OCI-LY3 (cell line): ENCODE data around the gene RAD51.

Experiments used
- H2AFZ ChIP-seq: fragments of 200-600, 300-600 bp; shearing (Covaris generic); 2 replicates; pipeline ENCODE4 v1.6.0; 2014; ENCODE audit warnings: antibody characterized with exemption, low read depth, low read length
- H3K27ac ChIP-seq: fragments of 200-600, 300-600 bp; sonication (generic); 2 replicates; pipeline ENCODE4 v1.5.1; 2014; ENCODE audit warnings: mild to moderate bottlenecking, low read length, moderate library complexity, mixed read lengths
- H3K27me3 ChIP-seq: fragments of 200-600, 300-600 bp; sonication (generic); 2 replicates; pipeline ENCODE4 v1.6.1; 2014; ENCODE audit warnings: low read depth, low read length, mixed read lengths
- H3K36me3 ChIP-seq: fragments of 200-600, 300-600 bp; sonication (generic); replicated peaks from 2 replicates; pipeline ENCODE3; 2014; ENCODE audit warnings: low read depth, low read length, mixed read lengths
- H3K4me1 ChIP-seq: fragments of 300-600, 200-600 bp; sonication (generic); 2 replicates; pipeline ENCODE4 v1.6.1; 2014; ENCODE audit warnings: low read length, mixed read lengths
- H3K4me2 ChIP-seq: fragments of 200-600, 300-600 bp; sonication (generic); 2 replicates; pipeline ENCODE4 v1.6.1; 2014; ENCODE audit warnings: low read length, mixed read lengths
- H3K4me3 ChIP-seq: fragments of 300-600, 200-600 bp; sonication (generic); 2 replicates; pipeline ENCODE4 v1.5.1; 2014; ENCODE audit warnings: antibody characterized with exemption, mild to moderate bottlenecking, low read length, moderate library complexity
- H3K79me2 ChIP-seq: fragments of 300-600, 200-600 bp; shearing (Covaris generic); 2 replicates; pipeline ENCODE4 v1.6.1; 2014; ENCODE audit warnings: mild to moderate bottlenecking, low read length, mixed read lengths
- H3K9ac ChIP-seq: fragments of 300-600, 200-600 bp; shearing (Covaris generic); 2 replicates; pipeline ENCODE4 v1.6.0; 2014; ENCODE audit warnings: mild to moderate bottlenecking, low read length, moderate library complexity
- H3K9me3 ChIP-seq: fragments of 200-600, 300-600 bp; shearing (Covaris generic); 2 replicates; pipeline ENCODE4 v1.6.1; 2014; ENCODE audit warnings: low read length, mixed read lengths; ENCODE audit not compliant: insufficient read depth
- H4K20me1 ChIP-seq: fragments of 200-600, 300-600 bp; sonication (generic); 2 replicates; pipeline ENCODE4 v1.6.1; 2016; ENCODE audit warnings: low read length, mixed read lengths; ENCODE audit not compliant: insufficient read depth
- CTCF ChIP-seq: fragments of 200-600, 300-600 bp; sonication (generic); IDR thresholded peaks from 2 replicates; pipeline ENCODE4 v1.5.1; 2014; ENCODE audit warnings: antibody characterized with exemption, low read length, low read depth
- EZH2phosphoT487 ChIP-seq: fragments of 200-600 bp; shearing (Covaris generic); IDR thresholded peaks from 2 replicates; pipeline ENCODE4 v1.6.1; 2018; ENCODE audit warnings: antibody characterized with exemption, mixed run types, low read depth

RAD51 gene

GRCh38 chr15:40685376-40685775 is 9.6 kb upstream of the RAD51 start:
- Histone ChIP-seq H4K20me1 (no peaks in the 10 kb centered on the region), H3K4me3 (no peak overlapping the region), H3K9me3 (no peaks in the 10 kb centered on the region), H3K27ac (no peak overlapping the region), H3K36me3 (no peaks in the 10 kb centered on the region), H3K79me2 (no peaks in the 10 kb centered on the region), H2AFZ (no peak overlapping the region), H3K9ac (no peak overlapping the region), H3K4me1 (no peaks in the 10 kb centered on the region; the same call in 1 of the 2 replicates), H3K27me3 (no peaks in the 10 kb centered on the region), H3K4me2 (no peak overlapping the region)
- TF ChIP-seq EZH2phosphoT487 (no peak), CTCF (no peak)

GRCh38 chr15:40688932-40689799 is 5.8 kb upstream of the RAD51 start:
- no peaks in the 10 kb centered on the region for H3K9me3 ChIP-seq
- H3K27me3 ChIP-seq: no peaks in the 10 kb centered on the region
- peaks cover 3% of the 10 kb centered on the region for H3K36me3 ChIP-seq
- H3K4me3 ChIP-seq: no peak overlapping the region
- no peaks in the 10 kb centered on the region for H3K4me1 ChIP-seq
- no peaks in the 10 kb centered on the region for H3K79me2 ChIP-seq
- TF ChIP-seq CTCF (no peak), EZH2phosphoT487 (no peak)
- no peak overlapping the region for H3K27ac ChIP-seq
- no peak overlapping the region for H2AFZ ChIP-seq
- no peak overlapping the region for H3K4me2 ChIP-seq
- H3K9ac ChIP-seq: no peak overlapping the region
- H4K20me1 ChIP-seq: no peaks in the 10 kb centered on the region

GRCh38 chr15:40691737-40692136 is 3.2 kb upstream of the RAD51 start:
- H3K36me3 ChIP-seq: peaks cover 3% of the 10 kb centered on the region
- peaks cover 8% of the 10 kb centered on the region for H3K4me1 ChIP-seq
- H3K27me3 ChIP-seq: no peaks in the 10 kb centered on the region
- no peaks in the 10 kb centered on the region for H3K9me3 ChIP-seq
- H3K4me2 ChIP-seq: no peak overlapping the region
- no peak overlapping the region for H3K9ac ChIP-seq
- H3K4me3 ChIP-seq: no peak overlapping the region
- peaks cover 17% of the 10 kb centered on the region for H3K79me2 ChIP-seq
- no peak overlapping the region for H2AFZ ChIP-seq
- TF ChIP-seq EZH2phosphoT487 (no peak), CTCF (no peak)
- no peak overlapping the region for H3K27ac ChIP-seq
- H4K20me1 ChIP-seq: no peaks in the 10 kb centered on the region

GRCh38 chr15:40693904-40694687 is 878 bp upstream of the RAD51 start:
- Histone ChIP-seq H3K9ac (peak overlapping the region; percentile 86), H3K4me1 (peaks cover 8% of the 10 kb centered on the region), H2AFZ (peak overlapping the region; percentile 65; the same call in 1 of the 2 replicates), H3K79me2 (peaks cover 28% of the 10 kb centered on the region), H3K27me3 (no peaks in the 10 kb centered on the region), H3K36me3 (peaks cover 7% of the 10 kb centered on the region), H3K27ac (peak overlapping the region; percentile 90), H4K20me1 (no peaks in the 10 kb centered on the region), H3K4me2 (peak overlapping the region; percentile 85), H3K9me3 (no peaks in the 10 kb centered on the region), H3K4me3 (peak overlapping the region; percentile 89)
- TF ChIP-seq EZH2phosphoT487 (no peak), CTCF (no peak)
